ENCODE measurements around the gene PURB.
A peak's percentile ranks its signal among the peaks of the same experiment; 100 is the strongest.
"Not testable (repeated sequence)": the region's sequence is repeated elsewhere in the genome, so short reads cannot be mapped to it uniquely, and the experiment has no call there.

The PURB gene

GRCh38 chr7:44891372-44891771, 6.0 kb upstream of the PURB start:
- peak; percentile 5 for DNase-seq

- DNase-seq, result no peak
Measured at GRCh38 chr7:44889086-44889781, 3.9 kb upstream of the PURB start.

- DNase-seq, result no peak
Measured at GRCh38 chr7:44887293-44887692, 2.0 kb upstream of the PURB start.

- peak; percentile 48 for DNase-seq
Measured at GRCh38 chr7:44884621-44885393, 523 bp downstream of the PURB start.

GRCh38 chr7:44883961-44884620, 1.2 kb downstream of the PURB start:
- DNase-seq, result no peak

GRCh38 chr7:44882899-44883298, 2.4 kb downstream of the PURB start:
- no peak for DNase-seq

GRCh38 chr7:44881610-44882009, 3.7 kb downstream of the PURB start:
- no peak for DNase-seq

- DNase-seq, result no peak
Measured at GRCh38 chr7:44881066-44881600, 4.2 kb downstream of the PURB start.

- DNase-seq, result no peak
Measured at GRCh38 chr7:44880317-44881018, 4.9 kb downstream of the PURB start.

GRCh38 chr7:44876393-44876792, 8.9 kb downstream of the PURB start:
- no peak for DNase-seq

- no peak for DNase-seq
Measured at GRCh38 chr7:44875241-44875640, 10.1 kb downstream of the PURB start.

- no peak for DNase-seq
Measured at GRCh38 chr7:44872787-44873186, 12.5 kb downstream of the PURB start.

GRCh38 chr7:44871918-44872317, 13.4 kb downstream of the PURB start:
- not testable (repeated sequence) for DNase-seq

GRCh38 chr7:44870780-44871179, 14.6 kb downstream of the PURB start:
- not testable (repeated sequence) for DNase-seq

- not testable (repeated sequence) for DNase-seq
Measured at GRCh38 chr7:44870336-44870735, 15.0 kb downstream of the PURB start.

- peak; percentile 12 for DNase-seq
Measured at GRCh38 chr7:44867073-44867995, 18.0 kb downstream of the PURB start.

GRCh38 chr7:44861949-44862348, 23.4 kb downstream of the PURB start:
- DNase-seq, result not testable (repeated sequence)

- no peak for DNase-seq
Measured at GRCh38 chr7:44858161-44858560, 27.2 kb downstream of the PURB start.

- peak; percentile 36 for DNase-seq
Measured at GRCh38 chr7:44854644-44855364, 30.5 kb downstream of the PURB start.

GRCh38 chr7:44853391-44853790, 31.9 kb downstream of the PURB start:
- peak; percentile 17 for DNase-seq

- no peak for DNase-seq
Measured at GRCh38 chr7:44852590-44852989, 32.7 kb downstream of the PURB start.
